Ovary (tissue), 3 donors: Measurements from ENCODE around the gene AEN.

Experiments used
- CTCF ChIP-seq, 3 donors: fragments of 450-650 bp in 2 of 3; fragments of 200-600 bp in 1 of 3; IDR thresholded peaks; one replicate each; pipeline versions ENCODE4 v1.5.1 to v1.8.0; 2016 to 2022; ENCODE audit warnings: antibody characterized with exemption in 3 of 3, mild to moderate bottlenecking in 1 of 3
- EP300 ChIP-seq: sonication (generic); formaldehyde crosslinking; IDR thresholded peaks from one replicate; pipeline ENCODE4 v1.6.1; 2017; ENCODE audit warnings: antibody characterized with exemption
- POLR2A ChIP-seq: fragments of 450-650 bp; IDR thresholded peaks from one replicate; pipeline ENCODE4 v1.6.1; 2017; ENCODE audit warnings: antibody characterized with exemption, mild to moderate bottlenecking, moderate library complexity
- donor health status: DM: no; HTN: no; CAD: no.

DNA sequence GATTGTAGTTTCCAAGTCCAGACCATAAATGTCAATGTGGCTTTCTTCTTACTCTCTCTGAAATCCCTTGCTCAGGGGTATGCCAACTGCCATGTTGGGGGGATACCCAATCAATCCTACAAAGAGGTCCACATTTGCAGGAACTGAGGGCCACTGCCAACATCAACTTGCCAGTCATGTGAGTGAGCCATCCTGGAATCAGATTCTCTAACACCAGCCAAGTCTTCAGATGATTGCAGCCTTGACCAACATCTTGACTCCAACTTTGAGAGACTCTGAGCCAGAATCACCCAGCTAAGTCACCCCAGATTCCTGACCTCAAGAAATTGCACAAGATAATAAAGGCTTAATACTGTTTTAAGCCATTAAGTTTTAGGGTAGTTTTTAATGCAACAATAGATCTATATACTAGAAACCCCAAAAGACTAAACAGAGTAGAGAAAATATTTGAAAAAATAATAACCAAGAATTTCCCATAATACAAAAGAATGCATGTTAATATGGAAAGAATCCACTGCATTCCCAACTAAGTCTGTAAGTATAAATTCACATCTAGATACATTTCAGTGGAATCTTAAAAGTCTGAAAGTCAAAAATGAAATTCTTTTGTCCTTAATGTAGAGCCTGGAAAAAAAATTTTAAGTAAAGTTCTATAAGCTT is 40.0 kb downstream of the AEN start:
- TF ChIP-seq CTCF (IDR thresholded peaks at IDR 0.05) (no peak), POLR2A (no peak), EP300 (no peak)
